Prostate gland (tissue), 2 donors: ENCODE results near the gene ARV1. TPM values are rescaled to one million over a fixed set of nuclear protein-coding genes. Genes with fewer than 3 reads are reported as not detected.
"Not testable (repeated sequence)": the region's sequence is repeated elsewhere in the genome, so short reads cannot be mapped to it uniquely, and the experiment has no call there.

Experiments
- DNase-seq: peaks from one replicate; pipeline ENCODE4 v3.0.0-alpha.2; 2019; ENCODE audit warnings: low spot score
- H3K27ac ChIP-seq, 2 donors: fragments of 200-600 bp; sonication (generic); 2 replicates each; pipeline ENCODE4 v1.5.1; 2017 to 2019
- H3K27me3 ChIP-seq: fragments of 200-600 bp; sonication (generic); replicated peaks from 2 replicates; pipeline ENCODE4 v1.5.1; 2019; ENCODE audit not compliant: insufficient read depth
- H3K36me3 ChIP-seq, 2 donors: fragments of 200-600 bp; sonication (generic); 1 replicate in 1 of 2; 2 replicates in 1 of 2; pipeline versions ENCODE4 v1.5.1 to v1.8.1; 2017 to 2019
- H3K4me1 ChIP-seq: fragments of 200-600 bp; sonication (generic); replicated peaks from 2 replicates; pipeline ENCODE4 v1.5.1; 2019
- H3K4me3 ChIP-seq, 2 donors: fragments of 200-600 bp; sonication (generic); 2 replicates each; pipeline ENCODE4 v1.5.1; 2017 to 2019
- H3K9me3 ChIP-seq: fragments of 200-600 bp; sonication (generic); 2 replicates; pipeline ENCODE4 v1.5.1; 2017
- CTCF ChIP-seq, 4 experiments: fragments of 200-600 bp in 2 of 4; fragments of 450-650 bp in 2 of 4; sonication (generic) in 2 of 4; IDR thresholded peaks; 1 replicate in 3 of 4; 2 replicates in 1 of 4; pipeline ENCODE4 v1.5.1; 2016 to 2019; ENCODE audit warnings: antibody characterized with exemption in 4 of 4, mild to moderate bottlenecking in 2 of 4, moderate library complexity in 2 of 4
- POLR2A ChIP-seq: fragments of 450-650 bp; IDR thresholded peaks from one replicate; pipeline ENCODE4 v1.6.1; 2016; ENCODE audit warnings: antibody characterized with exemption, mild to moderate bottlenecking
- POLR2AphosphoS5 ChIP-seq: sonication (generic); formaldehyde crosslinking; IDR thresholded peaks from one replicate; pipeline ENCODE4 v1.6.1; 2017; ENCODE audit warnings: antibody characterized with exemption
- WGBS: methylation state at CpG from one replicate; pipeline ENCODE4 v1.1.5; 2018; 5-methylcytosine and 5-hydroxymethylcytosine counted together
- intact Hi-C: fragments of 100-400 bp; cut with DNase I; formaldehyde crosslinking; loops from one replicate; pipeline ENCODE4 v1.14.2; 2022
- total RNA-seq, 2 donors: library from RNA; depleted of rRNA; stranded (reverse); fragments of >200 nt; gene quantifications; one replicate each; pipeline ENCODE4 v1.1.0, GENCODE V29; 2016

The ARV1 gene
- total RNA-seq, 2 donors from 2014 or later: 27.6 to 29.6 TPM

- no peak for DNase-seq
- H3K4me3 ChIP-seq: no peak overlapping the region
Measured at GRCh38 chr1:231020139-231020601, 41.3 kb downstream of the ARV1 start.

GRCh38 chr1:231020816-231021215 lies 41.9 kb downstream of the ARV1 start:
- 59% methylated on average over 7 of the region's 7 CpGs for WGBS
- TF ChIP-seq POLR2A (no peak), CTCF (IDR thresholded peaks at IDR 0.05) (no peak), POLR2AphosphoS5 (no peak)
- Histone ChIP-seq H3K9me3 (no peaks in the 10 kb centered on the region), H3K36me3 (no peaks in the 10 kb centered on the region), H3K4me3 (no peak overlapping the region), H3K27me3 (no peaks in the 10 kb centered on the region), H3K27ac (no peak overlapping the region), H3K4me1 (no peaks in the 10 kb centered on the region)
- no peak for DNase-seq
- intact Hi-C loops: no loop called here

More at GRCh38 chr1:231020139-231020601, 41.3 kb downstream of the ARV1 start:
- intact Hi-C loops: no loop called here
- WGBS: 83% methylated on average over 14 of the region's 14 CpGs
- Histone ChIP-seq H3K4me1 (no peaks in the 10 kb centered on the region), H3K27ac (no peak overlapping the region), H3K36me3 (no peaks in the 10 kb centered on the region), H3K9me3 (no peaks in the 10 kb centered on the region), H3K27me3 (no peaks in the 10 kb centered on the region)
- no peak for TF ChIP-seq POLR2AphosphoS5
- no peak for TF ChIP-seq CTCF (IDR thresholded peaks at IDR 0.05)
- TF ChIP-seq POLR2A: no peak

- 92% methylated on average over 12 of the region's 12 CpGs for WGBS
- Histone ChIP-seq H3K36me3 (no peaks in the 10 kb centered on the region), H3K27me3 (no peaks in the 10 kb centered on the region), H3K4me1 (no peaks in the 10 kb centered on the region), H3K4me3 (no peak overlapping the region), H3K27ac (no peak overlapping the region), H3K9me3 (no peaks in the 10 kb centered on the region)
- intact Hi-C loops: no loop called here
- TF ChIP-seq POLR2AphosphoS5: no peak
- TF ChIP-seq CTCF (IDR thresholded peaks at IDR 0.05): no peak
- TF ChIP-seq POLR2A: no peak
- DNase-seq: no peak
Measured at GRCh38 chr1:231021540-231022031, 42.7 kb downstream of the ARV1 start.

- WGBS: 97% methylated on average over 7 of the region's 7 CpGs
- intact Hi-C loops, H3K4me3 ChIP-seq, H3K27ac ChIP-seq, DNase-seq, H3K36me3 ChIP-seq, H3K9me3 ChIP-seq, H3K27me3 ChIP-seq, H3K4me1 ChIP-seq: not testable (repeated sequence)
Measured at GRCh38 chr1:231022543-231022942, 43.6 kb downstream of the ARV1 start.

GRCh38 chr1:231023150-231023549 lies 44.3 kb downstream of the ARV1 start:
- WGBS: 88% methylated on average over 9 of the region's 9 CpGs
- Histone ChIP-seq H3K4me3 (no peak overlapping the region), H3K27me3 (no peaks in the 10 kb centered on the region)

More at GRCh38 chr1:231023150-231023549, 44.3 kb downstream of the ARV1 start:
- Histone ChIP-seq H3K4me1 (no peaks in the 10 kb centered on the region), H3K9me3 (no peaks in the 10 kb centered on the region), H3K36me3 (no peaks in the 10 kb centered on the region), H3K27ac (no peak overlapping the region)
- intact Hi-C loops: no loop called here
- TF ChIP-seq CTCF (IDR thresholded peaks at IDR 0.05) (no peak), POLR2AphosphoS5 (no peak), POLR2A (no peak)
- no peak for DNase-seq
